K562 (cell line): ENCODE results near the gene ACP1. TPM values are rescaled to one million over a fixed set of nuclear protein-coding genes. Genes with fewer than 3 reads are reported as not detected.

ENCODE experiments used
- ATAC-seq: fragments of 200-7000 bp; cut with Tn5 transposase; 3 replicates; pipeline ENCODE4 v1.9.1; 2020; ENCODE audit warnings: moderate library complexity
- BruUV-seq: library from RNA; stranded (reverse); fragments of 400-500 nt; replicated peaks from 2 replicates; lab custom pipeline; 2021; lab: Mats Ljungman, UMichigan
- CTCF ChIA-PET: fragments of 300-600 bp; formaldehyde crosslinking; extraction: SDS; loops from one replicate; lab custom pipeline; 2021; ENCODE audit warnings: low intra/inter-chr PET ratio; lab: Yijun Ruan, JAX
- POLR2A ChIA-PET: fragments of 300-600, 350-650 bp; sonication (Branson Sonifier 250); formaldehyde crosslinking; extraction: SDS; loops from one replicate; lab custom pipeline; 2021; ENCODE audit warnings: antibody characterized with exemption, inconsistent platforms; lab: Yijun Ruan, JAX
- DNase-seq, 4 experiments: peaks; one replicate each; pipeline versions ENCODE4 v3.0.0 to v3.0.0-alpha.2; 2011 to 2018; ENCODE audit warnings: low spot score in 3 of 4, mixed read lengths in 3 of 4; ENCODE audit errors: extremely low read depth in 1 of 4
- FAIRE-seq: peaks from 2 replicates; lab custom pipeline; 2011; peaks lifted over from hg19 to GRCh38; lab: Jason Lieb, UNC
- H2AFZ ChIP-seq: 2 replicates; pipeline ENCODE4 v1.6.0; 2011; ENCODE audit warnings: low read depth, low read length, control low read depth, inconsistent platforms
- H3K27ac ChIP-seq: fragments of 200-600 bp; 3 replicates; pipeline ENCODE4 v1.8.0; 2011; ENCODE audit warnings: low read depth, mild to moderate bottlenecking, control low read depth, inconsistent platforms, low read length, moderate library complexity, mixed read lengths; ENCODE audit errors: extremely low read depth
- H3K27me3 ChIP-seq, 2 experiments: fragments of 300-600 bp in 1 of 2; 2 replicates in 1 of 2; 3 replicates in 1 of 2; pipeline versions ENCODE4 v1.6.0 to v1.8.0; 2011; ENCODE audit warnings: inconsistent platforms in 2 of 2, low read length in 2 of 2, mild to moderate bottlenecking in 1 of 2, mixed read lengths in 1 of 2, moderate library complexity in 1 of 2; ENCODE audit not compliant: control insufficient read depth in 2 of 2, insufficient read depth in 2 of 2
- H3K36me3 ChIP-seq: fragments of 300-600 bp; 3 replicates; pipeline ENCODE4 v1.8.0; 2011; ENCODE audit warnings: mild to moderate bottlenecking, low read length, inconsistent platforms; ENCODE audit not compliant: control insufficient read depth, insufficient read depth
- H3K4me1 ChIP-seq, 2 experiments: fragments of 200-600 bp in 1 of 2; replicated peaks in 1 of 2; 2 replicates in 1 of 2; 3 replicates in 1 of 2; pipeline versions ENCODE4 v1.5.1 to v1.8.0; 2011; ENCODE audit warnings: inconsistent platforms in 2 of 2, low read length in 2 of 2, mild to moderate bottlenecking in 1 of 2, mixed read lengths in 1 of 2, moderate library complexity in 1 of 2; ENCODE audit not compliant: control insufficient read depth in 2 of 2, insufficient read depth in 2 of 2
- H3K4me2 ChIP-seq: 2 replicates; pipeline ENCODE4 v1.6.1; 2011; ENCODE audit warnings: low read length, control low read depth, inconsistent platforms, mixed read lengths; ENCODE audit not compliant: insufficient read depth
- H3K4me3 ChIP-seq: fragments of 200-600 bp; sonication (generic), shearing (Covaris generic); 2 replicates; pipeline ENCODE4 v1.5.1; 2016; ENCODE audit warnings: control low read depth, inconsistent platforms
- H3K79me2 ChIP-seq: fragments of 200-600 bp; 3 replicates; pipeline ENCODE4 v1.8.0; 2011; ENCODE audit warnings: low read length, inconsistent platforms; ENCODE audit not compliant: control insufficient read depth, insufficient read depth
- H3K9ac ChIP-seq, 2 experiments: 2 replicates each; pipeline versions ENCODE4 v1.6.0 to v1.6.1; 2011; ENCODE audit warnings: low read depth in 2 of 2, low read length in 2 of 2, control low read depth in 1 of 2, inconsistent platforms in 1 of 2, mild to moderate bottlenecking in 1 of 2, mixed read lengths in 1 of 2; ENCODE audit not compliant: insufficient read depth in 1 of 2
- H3K9me1 ChIP-seq: one replicate; pipeline ENCODE4 v1.6.0; 2011; ENCODE audit warnings: inconsistent platforms, mild to moderate bottlenecking, low read length, moderate library complexity; ENCODE audit not compliant: control insufficient read depth, insufficient read depth
- H3K9me3 ChIP-seq: replicated peaks from 2 replicates; pipeline ENCODE4 v1.5.1; 2011; ENCODE audit warnings: low read depth, low read length, inconsistent platforms; ENCODE audit not compliant: control insufficient read depth, insufficient read depth
- H4K20me1 ChIP-seq: replicated peaks from 2 replicates; pipeline ENCODE4 v1.6.1; 2011; ENCODE audit warnings: low read length, inconsistent platforms, mixed read lengths; ENCODE audit not compliant: control insufficient read depth, insufficient read depth
- CHAMP1 ChIP-seq: fragments of 450-650 bp; IDR thresholded peaks from 2 replicates; pipeline ENCODE4 v1.6.1; 2016; ENCODE audit warnings: mild to moderate bottlenecking
- ELF2 ChIP-seq: fragments of 250-450 bp; sonication (Bioruptor Pico); IDR thresholded peaks from 2 replicates; pipeline ENCODE4 v1.5.0; 2021; ENCODE audit warnings: mild to moderate bottlenecking
- TRIM28 ChIP-seq: fragments of 450-650 bp; IDR thresholded peaks from 2 replicates; pipeline ENCODE4 v1.6.1; 2017
- ZNF274 ChIP-seq: IDR thresholded peaks from 2 replicates; pipeline ENCODE4 v1.6.1; 2011; ENCODE audit warnings: low read depth, mild to moderate bottlenecking, low read length, moderate library complexity, borderline replicate concordance
- WGBS: fragments of 100-300 bp; shearing (Covaris generic); methylation state at CpG from one replicate; pipeline ENCODE4 v1.1.6; 2016; ENCODE audit warnings: low coverage, mixed read lengths; ENCODE audit not compliant: insufficient coverage; ENCODE audit errors: missing lambda C conversion rate; 5-methylcytosine and 5-hydroxymethylcytosine counted together
- in situ Hi-C: fragments of 300-500 bp; cut with MboI; formaldehyde crosslinking; loops from 4 replicates; pipeline ENCODE4 v1.15.0; 2018; ENCODE audit warnings: inconsistent platforms, mixed read lengths
- intact Hi-C: fragments of 100-400 bp; cut with micrococcal nuclease; formaldehyde crosslinking; loops from 2 replicates; pipeline ENCODE4 v1.14.2; 2022
- polyA plus RNA-seq, 8 experiments: library from polyadenylated mRNA; depleted of rRNA in 4 of 8; stranded (reverse) in 5 of 8; unstranded in 3 of 8; fragments of >200 nt; fragmentation: Nextera tagmentation in 2 of 8; fragmentation: Illumina TruSeq in 1 of 8; extraction: Ambion mirVana in 2 of 8; extraction: Trizol in 1 of 8; gene quantifications; 2 replicates each; pipeline versions ENCODE4 v1.2.1 to v1.2.3, GENCODE V29; 2011 to 2014; ENCODE audit warnings: inconsistent platforms in 1 of 8, missing spikeins in 1 of 8
- total RNA-seq, 7 experiments: library from RNA; depleted of rRNA in 6 of 7; stranded (reverse); fragments of >200 nt in 6 of 7; fragmentation: Illumina TruSeq in 2 of 7; extraction: Trizol in 2 of 7; gene quantifications; 2 replicates each; pipeline versions ENCODE4 v1.2.1 to v1.2.3, GENCODE V29; 2011 to 2021; ENCODE audit warnings: low replicate concordance in 1 of 7

Gene ACP1
- total and polyA plus RNA-seq, 9 of the 15 experiments (the other 6 are each of a cell fraction or from before 2014, with no cell fraction given): 139 to 493 (median 189) TPM

DNA sequence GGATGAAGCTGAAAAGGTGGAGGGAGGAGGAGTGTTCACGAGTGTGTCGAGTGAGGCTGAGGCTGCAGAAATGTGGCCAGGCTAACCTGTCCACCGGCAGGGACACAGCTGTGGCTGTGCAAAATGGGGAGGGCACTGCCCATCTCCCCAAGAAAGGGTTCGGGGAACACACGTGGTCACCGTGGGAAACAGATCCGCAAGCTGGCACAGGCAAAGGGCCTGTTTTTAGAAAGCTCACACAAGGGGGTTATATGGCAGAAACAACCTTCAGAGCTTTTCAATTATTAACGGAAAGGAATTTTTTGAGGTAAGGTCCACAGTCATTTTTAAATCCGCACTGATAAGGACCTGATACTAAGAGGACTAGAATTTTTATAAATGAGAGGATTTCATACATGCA is 36.6 kb upstream of the ACP1 start:
- no peaks in the 10 kb centered on the region for H3K36me3 ChIP-seq
- no peak overlapping the region for H2AFZ ChIP-seq
- no peak for TF ChIP-seq ZNF274
- TF ChIP-seq TRIM28: no peak
- TF ChIP-seq CHAMP1: no peak
- no peak for TF ChIP-seq ELF2 (CRISPR knock-in tag)
- H3K9me1 ChIP-seq: no peaks in the 10 kb centered on the region
- H3K4me1 ChIP-seq: no peaks in the 10 kb centered on the region; a peak in 1 of 5 replicates
- ChIA-PET POLR2A (interaction anchor here (0.6 to 1.0 kb wide), 2 partner anchors 12 to 56 kb away, joined by 3 read pairs; no protein-coding TSS in a partner anchor), CTCF (no interaction called here)
- no peak overlapping the region for H3K9ac ChIP-seq
- H3K79me2 ChIP-seq: no peaks in the 10 kb centered on the region
- WGBS: 15% methylated on average over 9 of the region's 9 CpGs
- H3K4me2 ChIP-seq: no peak overlapping the region
- no peak overlapping the region for H3K4me3 ChIP-seq
- no peak for FAIRE-seq
- no peak for ATAC-seq
- H4K20me1 ChIP-seq: no peaks in the 10 kb centered on the region
- no peaks in the 10 kb centered on the region for H3K9me3 ChIP-seq
- DNase-seq: no peak
- BruUV-seq: no TSS peak
- in situ Hi-C loops (no loop called here), intact Hi-C loops (no loop called here)
- no peaks in the 10 kb centered on the region; a peak in 1 of 5 replicates for H3K27me3 ChIP-seq
- no peak overlapping the region for H3K27ac ChIP-seq
